Neural progenitor cell (in vitro differentiated cells): ENCODE measurements around the gene NLRP3. TPM values are rescaled to one million over a fixed set of nuclear protein-coding genes. Genes with fewer than 3 reads are reported as not detected.

Source experiments
- DNase-seq: peaks from one replicate; pipeline ENCODE4 v3.0.0-alpha.2; 2016; ENCODE audit warnings: low spot score
- H2AFZ ChIP-seq: fragments of 200-600 bp; sonication (generic); replicated peaks from 2 replicates; pipeline ENCODE4 v1.6.1; 2016; ENCODE audit warnings: antibody characterized with exemption
- H3F3A ChIP-seq: fragments of 200-600 bp; sonication (generic); 2 replicates; pipeline ENCODE4 v1.6.1; 2016; ENCODE audit warnings: antibody characterized with exemption, low read depth
- H3K27ac ChIP-seq: fragments of 200-600 bp; sonication (generic); 2 replicates; pipeline ENCODE4 v1.5.1; 2016; ENCODE audit warnings: mild to moderate bottlenecking
- H3K27me3 ChIP-seq: fragments of 200-600 bp; sonication (generic); 2 replicates; pipeline ENCODE4 v1.6.1; 2016; ENCODE audit warnings: mild to moderate bottlenecking, moderate library complexity
- H3K36me3 ChIP-seq: fragments of 200-600 bp; sonication (generic); 2 replicates; pipeline ENCODE4 v1.5.1; 2016
- H3K4me1 ChIP-seq: fragments of 200-600 bp; sonication (generic); 2 replicates; pipeline ENCODE4 v1.6.1; 2016; ENCODE audit warnings: mixed run types
- H3K4me2 ChIP-seq: fragments of 200-600 bp; sonication (generic); 2 replicates; pipeline ENCODE4 v1.6.1; 2016
- H3K4me3 ChIP-seq: fragments of 200-600 bp; sonication (generic); 2 replicates; pipeline ENCODE4 v1.5.1; 2016
- H3K79me2 ChIP-seq: fragments of 200-600 bp; sonication (generic); 2 replicates; pipeline ENCODE4 v1.6.1; 2016; ENCODE audit warnings: low read depth
- H3K9ac ChIP-seq: fragments of 200-600 bp; sonication (generic); 2 replicates; pipeline ENCODE4 v1.6.1; 2016
- H3K9me3 ChIP-seq: fragments of 200-600 bp; sonication (generic); 2 replicates; pipeline ENCODE4 v1.5.1; 2016; ENCODE audit warnings: low read depth
- H4K20me1 ChIP-seq: fragments of 200-600 bp; sonication (generic); 2 replicates; pipeline ENCODE4 v1.6.1; 2016; ENCODE audit warnings: low read depth
- H3K27ac Mint-ChIP-seq: 3 replicates; pipeline ENCODE4 v1.8.0; 2021; ENCODE audit warnings: mixed read lengths
- H3K27me3 Mint-ChIP-seq: 2 replicates; pipeline ENCODE4 v1.8.0; 2022; ENCODE audit warnings: low read depth, mild to moderate bottlenecking, inconsistent platforms, moderate library complexity, mixed read lengths; ENCODE audit not compliant: insufficient read depth
- H3K36me3 Mint-ChIP-seq: 3 replicates; pipeline ENCODE4 v1.8.0; 2021; ENCODE audit warnings: mixed read lengths
- H3K4me1 Mint-ChIP-seq: 3 replicates; pipeline ENCODE4 v1.8.0; 2021; ENCODE audit warnings: mixed read lengths
- H3K4me3 Mint-ChIP-seq: 3 replicates; pipeline ENCODE4 v1.8.0; 2021; ENCODE audit warnings: mild to moderate bottlenecking, moderate library complexity, mixed read lengths
- H3K9me3 Mint-ChIP-seq: 3 replicates; pipeline ENCODE4 v1.8.0; 2020; ENCODE audit warnings: mixed read lengths
- CTCF ChIP-seq: fragments of 200-600 bp; sonication (generic); IDR thresholded peaks from 2 replicates; pipeline ENCODE4 v1.5.1; 2017; ENCODE audit warnings: antibody characterized with exemption, mild to moderate bottlenecking
- EZH2 ChIP-seq: fragments of 200-600 bp; sonication (generic); IDR thresholded peaks from 2 replicates; pipeline ENCODE4 v1.6.1; 2017; ENCODE audit warnings: antibody characterized with exemption, mild to moderate bottlenecking, moderate library complexity
- EZH2phosphoT487 ChIP-seq: fragments of 200-600 bp; sonication (generic); IDR thresholded peaks from 2 replicates; pipeline ENCODE4 v1.6.1; 2017; ENCODE audit warnings: antibody characterized with exemption
- total RNA-seq: library from RNA; depleted of rRNA; stranded (reverse); fragments of >200 nt; gene quantifications from 2 replicates; pipeline ENCODE4 v1.2.3, GENCODE V29; 2015; ENCODE audit warnings: low replicate concordance

NLRP3 gene
- total RNA-seq, 1 donor from 2014 or later = 2.6 TPM

GRCh38 chr1:247444571-247444970, 28.6 kb downstream of the NLRP3 start:
- Histone ChIP-seq H3K9ac (no peak overlapping the region), H3K4me1 (peaks cover 8% of the 10 kb centered on the region), H3K36me3 (no peaks in the 10 kb centered on the region), H3K9me3 (no peaks in the 10 kb centered on the region), H3K27ac (no peak overlapping the region), H4K20me1 (no peaks in the 10 kb centered on the region), H3F3A (no peaks in the 10 kb centered on the region), H3K79me2 (no peaks in the 10 kb centered on the region), H3K4me2 (no peak overlapping the region), H3K4me3 (no peak overlapping the region), H2AFZ (no peak overlapping the region), H3K27me3 (no peaks in the 10 kb centered on the region)
- H3K4me3 Mint-ChIP-seq = no peak overlapping the region
- TF ChIP-seq CTCF (no peak), EZH2phosphoT487 (no peak)
- H3K9me3 Mint-ChIP-seq = peaks cover 6% of the 10 kb centered on the region
- no peaks in the 10 kb centered on the region for H3K27me3 Mint-ChIP-seq
- peaks cover 22% of the 10 kb centered on the region for H3K4me1 Mint-ChIP-seq
- H3K27ac Mint-ChIP-seq = no peak overlapping the region
- DNase-seq = no peak
- no peaks in the 10 kb centered on the region for H3K36me3 Mint-ChIP-seq

DNA sequence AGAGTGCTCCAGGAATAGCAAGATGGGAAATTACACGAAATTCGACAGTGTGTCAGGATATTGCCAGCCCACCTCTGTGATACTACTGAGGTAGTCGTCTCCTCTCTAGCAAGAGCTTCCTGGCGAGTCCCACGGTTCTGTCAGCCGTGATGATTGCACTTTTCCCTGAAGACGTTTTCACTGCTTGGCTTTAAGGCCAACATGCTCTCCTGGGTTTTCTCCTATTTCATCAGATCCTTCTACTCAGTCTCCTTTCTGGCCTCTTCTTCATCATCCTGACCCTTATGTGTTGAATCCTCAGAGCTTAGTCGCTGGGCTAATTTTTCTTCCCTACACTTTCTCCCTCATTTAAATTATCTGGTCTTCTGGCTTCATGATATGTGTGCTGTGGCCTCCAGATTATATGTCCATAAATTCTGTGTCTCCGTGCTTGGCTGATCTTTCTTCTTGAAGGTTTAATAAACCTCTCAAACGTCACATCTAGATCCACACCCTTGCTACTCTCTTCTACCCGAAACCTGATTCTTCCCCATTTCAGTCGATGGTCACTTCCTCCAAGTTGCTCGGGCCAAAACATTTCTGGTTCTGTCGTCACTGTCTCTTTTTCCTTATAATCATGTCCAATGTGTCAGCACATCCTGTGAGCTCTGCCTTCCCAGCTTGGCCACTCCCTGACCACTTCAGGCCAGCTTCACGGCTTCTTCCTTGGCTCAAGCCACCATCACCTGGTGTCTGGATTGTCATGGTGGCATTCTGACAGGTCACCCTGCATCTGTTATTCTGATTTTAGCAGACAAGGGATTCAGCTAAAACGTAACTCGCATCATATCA, 29.8 kb downstream of the NLRP3 start:
- Histone ChIP-seq H3K9ac (no peak overlapping the region), H3K36me3 (no peaks in the 10 kb centered on the region), H3K4me3 (no peak overlapping the region), H2AFZ (no peak overlapping the region), H4K20me1 (no peaks in the 10 kb centered on the region), H3K79me2 (no peaks in the 10 kb centered on the region), H3K9me3 (no peaks in the 10 kb centered on the region), H3K4me1 (peaks cover 8% of the 10 kb centered on the region), H3F3A (no peaks in the 10 kb centered on the region), H3K27ac (no peak overlapping the region), H3K27me3 (no peaks in the 10 kb centered on the region), H3K4me2 (no peak overlapping the region)
- TF ChIP-seq EZH2 (no peak), CTCF (no peak), EZH2phosphoT487 (no peak)
- peaks cover 6% of the 10 kb centered on the region for H3K9me3 Mint-ChIP-seq
- no peak for DNase-seq
- H3K27ac Mint-ChIP-seq = no peak overlapping the region
- peaks cover 22% of the 10 kb centered on the region for H3K4me1 Mint-ChIP-seq
- H3K4me3 Mint-ChIP-seq = no peak overlapping the region
- H3K27me3 Mint-ChIP-seq = peaks cover 1% of the 10 kb centered on the region
- H3K36me3 Mint-ChIP-seq = no peaks in the 10 kb centered on the region

DNA sequence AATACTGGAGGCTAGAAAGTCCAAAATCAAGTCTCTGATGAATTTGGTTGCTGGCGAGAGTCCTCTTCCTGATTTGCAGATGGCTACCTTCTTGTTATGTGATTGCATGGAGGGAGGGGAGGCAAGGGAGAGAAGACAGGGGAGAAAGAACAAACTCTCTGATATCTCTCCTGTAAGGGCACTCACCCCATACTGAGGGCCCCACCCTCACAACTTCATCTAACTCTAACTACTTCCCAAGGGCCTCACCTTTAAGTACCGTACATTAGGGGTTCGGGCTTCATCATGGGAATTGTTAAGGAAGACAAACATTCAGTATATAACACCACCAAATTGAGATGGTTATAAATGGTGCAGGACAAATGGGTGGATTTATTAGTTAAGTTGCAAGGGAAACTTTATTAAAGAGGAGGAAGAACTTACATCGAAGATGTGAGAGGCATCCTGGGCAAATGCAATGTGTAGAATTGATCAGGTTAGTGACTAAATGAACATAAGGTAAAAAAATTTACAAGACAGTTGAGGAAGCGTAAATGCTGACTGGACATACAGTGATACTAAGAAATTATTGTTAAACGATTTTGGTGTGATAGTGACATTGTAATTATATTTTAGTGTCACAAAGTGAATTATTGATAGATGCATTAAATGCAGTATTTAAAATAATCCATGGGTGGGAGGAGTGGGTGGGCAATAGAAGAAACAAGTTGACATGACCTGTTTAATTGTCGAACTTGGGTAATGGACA, 31.4 kb downstream of the NLRP3 start:
- Mint-ChIP-seq H3K36me3 (no peaks in the 10 kb centered on the region), H3K27me3 (peaks cover 7% of the 10 kb centered on the region), H3K9me3 (peaks cover 6% of the 10 kb centered on the region), H3K4me1 (peaks cover 17% of the 10 kb centered on the region), H3K27ac (no peak overlapping the region), H3K4me3 (no peak overlapping the region)
- Histone ChIP-seq H3K4me1 (peaks cover under 1% of the 10 kb centered on the region), H3K4me2 (peak overlapping the region; percentile 62), H3K4me3 (peak overlapping the region; percentile 41), H3K27ac (no peak overlapping the region), H3K9me3 (no peaks in the 10 kb centered on the region), H4K20me1 (no peaks in the 10 kb centered on the region), H2AFZ (peak overlapping the region; percentile 99), H3K79me2 (no peaks in the 10 kb centered on the region), H3K9ac (no peak overlapping the region), H3K27me3 (no peaks in the 10 kb centered on the region), H3F3A (no peaks in the 10 kb centered on the region), H3K36me3 (no peaks in the 10 kb centered on the region)
- no peak for DNase-seq
- TF ChIP-seq CTCF (no peak), EZH2phosphoT487 (no peak), EZH2 (no peak)
